Right lung (tissue), 10 donors: ENCODE measurements around the gene TSEN54. TPM values are rescaled to one million over a fixed set of nuclear protein-coding genes. Genes with fewer than 3 reads are reported as not detected.
"Not testable (repeated sequence)": the region's sequence is repeated elsewhere in the genome, so short reads cannot be mapped to it uniquely, and the experiment has no call there.

ENCODE experiments used
- DNase-seq, 2 donors: peaks; one replicate each; pipeline ENCODE4 v3.0.0-alpha.2; 2013
- long read RNA-seq, 8 donors: transcript quantifications; one replicate each; lab custom pipeline, GENCODE V29; 2026
- polyA plus RNA-seq, 5 donors: library from polyadenylated mRNA; unstranded; fragments of 120-200 nt; gene quantifications; one replicate each; pipeline versions ENCODE4 v1.2.1 to v1.2.3, GENCODE V29; 2013; ENCODE audit warnings: inconsistent platforms in 1 of 5, low replicate concordance in 1 of 5; ENCODE audit not compliant: insufficient read length in 5 of 5, insufficient read depth in 1 of 5

The TSEN54 gene
- 10 to 100 TPM; 33.2 to 47.2 (median 44.3) TPM for polyA plus RNA-seq
- long read RNA-seq, donor 1, transcript TSEN54-201 (11 exons, 1,944 nt) = major isoform, 11 of 14 reads
- long read RNA-seq, donor 1, partial matches to known transcripts = 0 of 14 reads
- long read RNA-seq, donor 1, other reads (novel, unspliced or antisense) = 0 of 14 reads
- long read RNA-seq, donor 2, transcript TSEN54-201 (11 exons, 1,944 nt) = major isoform, 6 of 8 reads
- long read RNA-seq, donor 2, partial matches to known transcripts = 0 of 8 reads
- long read RNA-seq, donor 2, other reads (novel, unspliced or antisense) = 0 of 8 reads
- long read RNA-seq, donor 3, transcript TSEN54-206 (3 exons, 786 nt) = major isoform, 5 of 28 reads
- long read RNA-seq, donor 3, transcript TSEN54-201 (11 exons, 1,944 nt) = major isoform, 5 of 28 reads
- long read RNA-seq, donor 3, partial matches to known transcripts = 18 of 28 reads
- long read RNA-seq, donor 3, other reads (novel, unspliced or antisense) = 0 of 28 reads
- long read RNA-seq, donor 4, partial matches to known transcripts = 5 of 8 reads
- long read RNA-seq, donor 4, other reads (novel, unspliced or antisense) = 0 of 8 reads
- long read RNA-seq, donor 5, transcript TSEN54-201 (11 exons, 1,944 nt) = major isoform, 7 of 14 reads
- long read RNA-seq, donor 5, partial matches to known transcripts = 6 of 14 reads
- long read RNA-seq, donor 5, other reads (novel, unspliced or antisense) = 0 of 14 reads
- long read RNA-seq, donor 6, transcript TSEN54-201 (11 exons, 1,944 nt) = major isoform, 5 of 7 reads
- long read RNA-seq, donor 6, partial matches to known transcripts = 0 of 7 reads
- long read RNA-seq, donor 6, other reads (novel, unspliced or antisense) = 0 of 7 reads
- long read RNA-seq, donor 7, transcript TSEN54-201 (11 exons, 1,944 nt) = major isoform, 6 of 7 reads
- long read RNA-seq, donor 7, partial matches to known transcripts = 0 of 7 reads
- long read RNA-seq, donor 7, other reads (novel, unspliced or antisense) = 0 of 7 reads
- long read RNA-seq, donor 8, partial matches to known transcripts = 0 of 4 reads
- long read RNA-seq, donor 8, other reads (novel, unspliced or antisense) = 0 of 4 reads

GRCh38 chr17:75516255-75516618, at the start of gene TSEN54:
TSS of gene TSEN54 (plus strand) at chr17:75516528. CDS start at chr17:75516561, 33 bp downstream.
- peak; percentile 89 for DNase-seq

DNA sequence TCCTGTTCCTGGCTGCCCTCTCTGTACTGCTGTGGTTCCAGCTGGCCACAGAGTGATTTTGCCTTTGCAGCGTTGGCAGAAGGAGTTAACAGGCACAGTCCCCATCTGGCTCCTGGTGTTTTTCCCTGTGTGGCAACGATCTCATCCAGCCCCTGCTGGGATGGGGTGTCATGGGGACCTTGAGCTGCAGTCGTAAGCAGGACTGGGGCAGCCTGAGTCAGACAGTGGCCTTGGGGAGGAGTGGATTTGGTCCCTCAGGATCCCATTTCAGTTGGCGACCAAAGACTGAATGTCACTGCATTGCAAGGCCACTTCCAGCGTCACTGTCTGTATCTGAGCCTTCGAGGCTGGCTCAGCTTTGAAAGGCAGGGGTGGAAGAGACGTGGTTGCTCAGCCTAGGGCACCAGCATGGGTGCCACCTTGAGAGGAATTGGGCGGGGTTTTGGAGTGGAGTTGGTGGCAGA, 48.0 kb upstream of the TSEN54 start:
- DNase-seq = no peak

DNA sequence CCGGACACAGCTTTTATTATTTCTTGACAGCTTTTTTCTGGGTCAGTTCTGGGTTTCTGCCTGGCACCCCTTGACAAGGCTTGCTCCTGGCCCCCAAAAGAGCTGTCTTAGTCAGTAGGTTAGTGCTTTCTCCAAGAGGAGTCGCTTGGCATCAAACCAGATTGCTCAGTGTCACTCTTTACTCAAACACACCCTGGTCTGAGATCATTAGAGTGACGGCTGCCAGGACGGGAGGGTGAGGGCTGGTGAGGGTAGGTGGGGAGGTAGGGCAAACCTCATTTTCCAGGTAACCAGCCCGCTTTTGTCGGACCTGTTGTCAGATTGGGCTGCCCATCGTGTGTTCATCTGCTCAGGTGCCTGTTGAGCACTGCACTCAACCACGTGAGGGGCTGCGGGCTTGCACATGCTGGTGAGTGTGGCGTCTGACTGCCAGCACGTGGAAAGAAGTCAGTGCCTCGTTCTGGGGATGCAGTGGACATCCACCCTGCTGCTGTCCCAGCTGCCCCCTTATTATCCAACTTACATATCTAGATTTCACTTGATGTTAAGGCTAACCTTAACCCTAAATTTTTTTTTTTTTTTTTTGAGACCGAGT, 47.5 kb upstream of the TSEN54 start:
- DNase-seq = no peak

GRCh38 chr17:75471207-75471606, 45.1 kb upstream of the TSEN54 start:
- no peak for DNase-seq

DNA sequence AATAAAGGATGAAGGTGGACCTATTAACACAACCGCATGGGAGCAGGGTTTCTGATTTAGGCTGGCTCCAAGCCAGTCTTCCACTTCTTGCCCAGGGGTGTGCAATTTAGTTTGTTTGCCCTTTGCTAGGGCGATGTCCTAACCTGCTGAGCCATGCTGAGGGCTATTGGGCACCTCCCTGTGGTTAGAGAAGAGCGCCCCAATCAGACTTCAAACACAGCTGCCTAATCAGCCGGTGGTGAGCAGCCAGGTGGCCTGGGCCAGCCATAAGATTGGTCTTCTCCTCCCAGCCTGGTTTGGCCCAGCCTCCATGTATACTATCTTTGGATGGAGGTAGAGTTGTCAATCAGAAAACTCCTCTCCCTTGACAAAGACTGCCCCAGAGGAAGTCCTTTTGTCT, 44.2 kb upstream of the TSEN54 start:
- no peak for DNase-seq

DNA sequence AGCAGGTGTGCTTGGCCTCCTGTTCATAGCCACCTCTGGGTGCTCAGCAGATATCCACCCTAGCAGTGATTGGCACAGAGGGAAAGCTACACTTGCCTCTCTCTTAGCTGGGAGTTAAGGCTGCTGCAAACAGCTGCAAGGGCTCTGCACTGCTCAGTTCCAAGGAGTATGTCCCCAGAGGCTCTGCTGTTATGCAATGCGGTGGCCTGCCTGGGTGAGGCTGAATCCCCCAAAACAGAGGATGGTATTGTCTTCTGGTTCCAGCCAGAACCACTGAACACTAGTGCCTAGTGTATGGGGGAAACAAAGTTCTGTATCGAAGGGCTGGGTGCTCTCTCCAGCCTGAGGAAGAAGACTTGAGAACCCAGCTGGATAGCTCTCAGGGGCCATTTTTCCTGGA, 43.1 kb upstream of the TSEN54 start:
- no peak for DNase-seq

DNA sequence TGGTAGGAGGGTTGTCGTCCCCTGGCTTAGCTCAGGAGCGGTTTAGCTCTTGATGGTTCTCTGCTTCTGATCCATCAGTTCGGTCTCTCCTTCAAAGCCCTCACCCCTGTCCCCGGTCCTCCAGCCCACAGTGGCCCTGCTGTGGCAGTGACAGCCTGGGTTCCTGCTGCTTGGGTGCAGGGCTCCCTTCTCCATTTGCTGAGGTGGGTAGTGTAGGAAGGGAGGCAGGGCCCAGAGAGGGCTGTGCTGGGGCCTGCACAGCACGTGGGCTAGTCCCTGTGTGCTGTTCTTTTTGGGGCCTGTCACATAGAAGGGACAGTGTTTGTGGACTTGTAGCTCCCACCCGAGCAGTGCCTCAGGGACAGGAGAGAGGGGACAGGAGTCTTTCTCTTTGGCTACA, 41.6 kb upstream of the TSEN54 start:
- DNase-seq = no peak

DNA sequence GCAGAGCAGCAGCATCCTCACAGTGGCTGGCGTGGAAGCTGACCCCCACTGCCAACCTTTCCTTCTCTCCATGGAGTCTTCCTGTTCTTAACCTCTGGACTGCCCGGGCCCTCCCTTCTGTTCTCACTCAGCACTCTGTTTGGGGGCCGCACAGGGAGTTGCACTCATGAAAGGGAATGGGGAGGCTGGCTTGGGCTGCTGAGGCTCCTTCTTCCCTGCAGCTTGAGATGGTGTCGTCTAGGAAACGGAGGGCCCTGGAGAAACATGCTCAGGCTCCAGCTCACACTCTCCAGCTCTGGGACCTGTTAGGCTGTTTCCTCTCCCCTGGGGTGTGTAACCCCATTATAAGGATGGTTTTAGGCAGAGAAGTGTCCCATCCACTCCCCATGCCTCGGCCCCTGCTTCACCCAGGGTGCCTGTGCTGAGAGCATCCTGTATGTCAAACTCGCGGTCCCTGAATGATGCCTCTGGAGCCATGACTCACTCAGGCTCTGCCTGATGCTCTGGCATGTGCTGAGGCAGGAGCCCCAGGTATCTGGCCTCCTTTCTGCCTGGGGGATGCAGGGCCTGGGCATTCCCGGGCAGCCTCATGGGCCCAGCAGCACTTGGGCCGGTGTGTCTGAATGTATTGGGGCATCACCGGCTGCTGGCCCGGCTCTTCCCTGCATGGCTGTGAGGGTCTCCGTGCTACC, 41.0 kb upstream of the TSEN54 start:
- no peak for DNase-seq

GRCh38 chr17:75475851-75476250, 40.5 kb upstream of the TSEN54 start:
- DNase-seq = peak; percentile 49 to 55

DNA sequence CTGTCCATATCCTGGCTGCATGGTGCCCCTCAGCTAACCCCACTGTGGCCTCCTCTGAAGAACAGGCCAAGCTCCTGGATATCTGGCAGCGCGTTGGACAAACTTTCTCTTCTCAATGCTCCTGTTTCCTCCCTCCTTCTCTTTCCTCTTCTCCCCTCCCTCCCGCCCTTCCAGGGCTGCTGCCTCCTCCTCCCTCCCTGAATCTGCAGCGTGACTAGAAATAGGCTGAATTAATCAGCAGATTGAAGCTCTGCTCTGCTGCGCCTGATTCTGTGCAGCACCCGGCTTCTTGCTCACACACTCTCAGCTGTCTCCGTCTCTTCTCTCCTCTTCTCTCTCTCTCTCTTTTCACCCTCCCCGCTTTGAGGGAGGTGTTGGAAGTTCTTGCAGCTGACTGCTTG, 40.1 kb upstream of the TSEN54 start:
- peak in 1 of 2 donors; percentile 28 for DNase-seq

GRCh38 chr17:75476752-75477489, 39.4 kb upstream of the TSEN54 start:
- DNase-seq = no peak

- DNase-seq = not testable (repeated sequence)
These were observed 38.9 kb upstream of the TSEN54 start for GRCh38 chr17:75477490-75477862.

- DNase-seq = no peak
These were observed 37.8 kb upstream of the TSEN54 start for GRCh38 chr17:75478508-75478907.

DNA sequence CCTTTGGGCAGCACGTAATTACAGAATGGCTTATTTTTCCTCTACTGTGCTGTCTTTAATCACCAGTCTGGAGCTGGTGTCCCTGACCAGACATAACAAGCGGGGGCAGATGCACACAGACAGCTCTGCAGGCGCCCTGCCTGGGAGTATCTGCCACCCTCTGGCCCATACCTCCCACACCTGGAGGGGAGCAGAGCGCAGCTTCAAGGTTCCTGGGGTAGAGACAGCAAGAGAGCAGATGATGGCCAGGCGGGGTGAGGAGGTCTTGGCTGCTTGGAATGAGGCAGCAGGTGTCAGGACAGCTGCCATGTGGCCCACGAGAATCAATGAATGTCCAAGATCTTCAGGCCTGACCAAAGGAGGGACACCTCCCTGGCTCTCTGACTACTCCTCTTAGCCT, 36.0 kb upstream of the TSEN54 start:
- no peak for DNase-seq

DNA sequence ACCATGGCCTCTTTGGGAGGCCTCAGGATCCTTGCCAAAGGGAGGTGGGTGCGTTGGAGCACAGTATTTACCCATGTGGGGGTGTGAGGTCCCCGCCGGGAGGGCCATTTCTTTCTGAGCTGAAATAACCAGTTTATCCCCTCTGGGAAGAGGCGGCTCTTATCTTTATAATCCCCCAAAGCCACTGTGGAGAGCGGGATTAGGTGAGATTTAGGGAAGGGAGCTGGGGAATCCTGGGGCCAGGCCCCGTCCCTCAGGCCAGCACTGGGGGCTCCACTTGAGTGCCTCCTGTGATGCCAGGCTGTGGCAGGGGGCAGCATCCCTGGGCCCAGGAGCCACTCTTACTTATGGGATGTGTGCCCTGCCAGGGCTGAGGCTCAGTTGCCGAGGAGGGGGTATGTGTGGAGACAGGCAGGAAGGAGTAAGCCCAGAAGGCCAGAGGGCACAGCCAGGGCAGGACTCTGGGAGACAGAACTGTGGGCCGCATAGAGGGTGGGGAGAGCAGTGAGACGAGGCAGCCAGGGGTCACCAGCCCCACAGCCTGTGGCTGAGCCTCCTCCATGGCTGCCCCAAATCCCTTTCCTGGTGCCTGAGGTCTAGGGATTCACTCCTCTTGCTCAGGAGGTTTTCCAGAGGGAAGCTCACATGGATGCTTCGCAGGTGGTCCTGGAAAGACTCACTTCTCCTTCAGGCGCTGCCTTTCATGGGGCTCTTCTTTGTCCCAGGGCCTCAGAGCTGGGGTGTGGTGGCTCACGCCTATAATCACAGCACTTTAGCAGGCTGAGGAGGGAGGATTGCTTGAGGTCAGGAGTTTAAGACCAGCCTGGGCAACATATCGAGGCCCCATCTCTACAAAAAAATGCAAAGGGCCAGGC, 34.9 kb upstream of the TSEN54 start:
- DNase-seq = no peak

- no peak for DNase-seq
These were observed 34.0 kb upstream of the TSEN54 start for GRCh38 chr17:75482098-75482942.

DNA sequence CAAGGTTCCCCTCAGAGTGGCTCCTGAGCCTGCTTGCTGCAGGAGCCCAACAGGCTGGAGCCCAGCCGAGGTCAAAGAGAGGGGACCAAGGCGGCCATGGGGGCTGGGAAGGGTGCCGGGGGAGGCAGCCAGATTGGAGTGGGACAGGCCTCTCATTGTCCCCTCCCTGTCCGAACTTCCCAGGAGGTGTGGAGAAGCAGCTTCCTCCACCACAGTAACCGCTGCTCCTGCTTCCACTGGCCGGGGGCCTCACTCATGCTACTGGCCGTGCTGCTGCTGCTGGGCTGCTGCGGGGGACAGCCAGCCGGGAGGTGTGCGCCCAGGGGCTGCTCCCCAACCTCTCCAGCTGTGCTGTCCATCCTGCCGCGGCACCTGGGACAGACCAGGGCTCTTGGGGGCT, 30.6 kb upstream of the TSEN54 start:
- DNase-seq = no peak

DNA sequence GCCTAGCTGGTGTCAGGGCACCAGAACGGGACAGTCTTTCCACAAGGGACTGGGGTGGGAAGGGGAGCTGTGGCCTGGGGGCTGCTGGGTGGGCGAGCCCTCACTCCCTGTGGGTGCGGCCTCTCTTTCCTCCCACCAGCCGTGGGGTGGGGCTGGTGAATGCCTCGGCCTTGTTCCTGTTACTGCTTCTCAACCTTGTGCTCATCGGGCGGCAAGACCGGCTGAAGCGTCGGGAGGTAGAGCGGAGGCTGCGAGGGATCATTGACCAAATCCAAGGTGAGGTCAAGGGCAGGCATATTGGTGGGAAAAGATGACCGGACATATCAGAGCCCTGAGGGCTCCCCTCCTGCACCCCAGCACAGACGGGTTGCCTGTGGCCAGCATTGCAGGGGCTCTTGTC, 30.2 kb upstream of the TSEN54 start:
- no peak for DNase-seq

GRCh38 chr17:75486951-75487350, 29.4 kb upstream of the TSEN54 start:
- DNase-seq = no peak
